Epithelial cell of esophagus (primary cell): Measurements from ENCODE around the gene COG2.
"Not testable (repeated sequence)": the region's sequence is repeated elsewhere in the genome, so short reads cannot be mapped to it uniquely, and the experiment has no call there.

ENCODE experiments used
- DNase-seq: peaks from one replicate; pipeline ENCODE4 v3.0.0; 2010; ENCODE audit warnings: low read depth
- H3K4me3 ChIP-seq: 2 replicates; pipeline ENCODE4 v1.5.1; 2011; ENCODE audit warnings: mild to moderate bottlenecking, low read length, control low read depth
- CTCF ChIP-seq: IDR thresholded peaks from 2 replicates; pipeline ENCODE4 v1.5.1; 2011; ENCODE audit warnings: low read depth, mild to moderate bottlenecking, low read length, control low read depth, inconsistent platforms; ENCODE audit not compliant: insufficient read depth; ENCODE audit errors: missing control alignments

The COG2 gene

GRCh38 chr1:230599926-230600656 is 42.2 kb upstream of the COG2 start:
- TF ChIP-seq CTCF, result no peak
- no peak overlapping the region for H3K4me3 ChIP-seq
- DNase-seq, result no peak

- DNase-seq, H3K4me3 ChIP-seq: not testable (repeated sequence)
These were observed 41.5 kb upstream of the COG2 start for GRCh38 chr1:230600657-230601400.

- no peak for DNase-seq
- TF ChIP-seq CTCF, result no peak
- H3K4me3 ChIP-seq, result no peak overlapping the region
These were observed 33.1 kb upstream of the COG2 start for GRCh38 chr1:230609208-230609607.

GRCh38 chr1:230610589-230610988 is 31.7 kb upstream of the COG2 start:
- no peak for TF ChIP-seq CTCF
- no peak for DNase-seq
- no peak overlapping the region for H3K4me3 ChIP-seq

GRCh38 chr1:230611128-230611877 is 31.0 kb upstream of the COG2 start:
- no peak overlapping the region for H3K4me3 ChIP-seq
- TF ChIP-seq CTCF, result no peak
- no peak for DNase-seq

GRCh38 chr1:230611878-230612235 is 30.4 kb upstream of the COG2 start:
- no peak for DNase-seq
- no peak overlapping the region for H3K4me3 ChIP-seq
- TF ChIP-seq CTCF, result no peak

- no peak overlapping the region for H3K4me3 ChIP-seq
- no peak for TF ChIP-seq CTCF
- no peak for DNase-seq
These were observed 29.6 kb upstream of the COG2 start for GRCh38 chr1:230612651-230613050.
